NT2/D1 (cell line): ENCODE measurements around the gene COQ3.

Experiments used
- SUZ12 ChIP-seq: IDR thresholded peaks from 2 replicates; pipeline ENCODE4 v1.6.1; 2011; ENCODE audit not compliant: insufficient read length, insufficient read depth; ENCODE audit errors: extremely low read depth
- ZNF274 ChIP-seq: IDR thresholded peaks from 2 replicates; pipeline ENCODE4 v1.6.1; 2011; ENCODE audit warnings: mild to moderate bottlenecking, low read depth, low read length

GRCh38 chr6:99345164-99345563 lies 48.8 kb downstream of the COQ3 start:
- TF ChIP-seq SUZ12 = no peak
- TF ChIP-seq ZNF274 = no peak
